ENCODE data around the gene SMARCD2.
"Not testable (repeated sequence)": the region's sequence is repeated elsewhere in the genome, so short reads cannot be mapped to it uniquely, and the experiment has no call there.

DNA sequence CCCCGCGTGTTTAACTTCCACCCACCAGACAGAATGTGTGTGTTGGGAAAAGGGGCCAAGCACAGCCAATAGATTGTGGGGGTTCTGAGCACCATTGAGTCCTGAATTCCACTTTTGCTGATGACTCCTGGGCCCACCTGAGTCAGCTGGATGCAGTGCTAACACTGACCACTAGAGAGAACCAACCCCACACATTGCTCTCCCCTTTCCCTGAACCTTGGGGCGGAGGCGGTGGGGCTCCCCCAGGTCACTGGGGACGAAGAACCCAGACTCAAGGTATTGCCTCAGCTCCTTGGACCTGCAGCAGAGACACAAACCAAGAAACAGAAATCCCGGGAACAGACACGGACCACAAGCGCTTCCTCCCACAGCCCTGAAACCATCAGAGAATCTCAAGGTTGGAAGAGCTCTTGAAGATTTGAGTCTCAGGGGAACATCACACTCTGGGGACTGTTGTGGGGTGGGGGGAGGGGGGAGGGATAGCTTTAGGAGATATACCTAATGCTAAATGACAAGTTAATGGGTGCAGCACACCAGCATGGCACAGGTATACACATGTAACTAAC, 31.7 kb upstream of the SMARCD2 start:
- not testable (repeated sequence) for TF ChIP-seq EZH2 (IDR thresholded peaks at IDR 0.05; ENCODE audit: low read length, missing control alignments)
- TF ChIP-seq, protein P1, sequence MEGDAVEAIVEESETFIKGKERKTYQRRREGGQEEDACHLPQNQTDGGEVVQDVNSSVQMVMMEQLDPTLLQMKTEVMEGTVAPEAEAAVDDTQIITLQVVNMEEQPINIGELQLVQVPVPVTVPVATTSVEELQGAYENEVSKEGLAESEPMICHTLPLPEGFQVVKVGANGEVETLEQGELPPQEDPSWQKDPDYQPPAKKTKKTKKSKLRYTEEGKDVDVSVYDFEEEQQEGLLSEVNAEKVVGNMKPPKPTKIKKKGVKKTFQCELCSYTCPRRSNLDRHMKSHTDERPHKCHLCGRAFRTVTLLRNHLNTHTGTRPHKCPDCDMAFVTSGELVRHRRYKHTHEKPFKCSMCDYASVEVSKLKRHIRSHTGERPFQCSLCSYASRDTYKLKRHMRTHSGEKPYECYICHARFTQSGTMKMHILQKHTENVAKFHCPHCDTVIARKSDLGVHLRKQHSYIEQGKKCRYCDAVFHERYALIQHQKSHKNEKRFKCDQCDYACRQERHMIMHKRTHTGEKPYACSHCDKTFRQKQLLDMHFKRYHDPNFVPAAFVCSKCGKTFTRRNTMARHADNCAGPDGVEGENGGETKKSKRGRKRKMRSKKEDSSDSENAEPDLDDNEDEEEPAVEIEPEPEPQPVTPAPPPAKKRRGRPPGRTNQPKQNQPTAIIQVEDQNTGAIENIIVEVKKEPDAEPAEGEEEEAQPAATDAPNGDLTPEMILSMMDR (conservative IDR thresholded peaks at IDR 0.05 in 1 of 2, IDR thresholded peaks at IDR 0.05 in 1 of 2; ENCODE audit: low read depth in 1 of 2, low read length in 2 of 2), result not testable (repeated sequence)
